H9 (cell line): ENCODE results near the gene AKT1S1. TPM values are rescaled to one million over a fixed set of nuclear protein-coding genes. Genes with fewer than 3 reads are reported as not detected.
A peak's percentile ranks its signal among the peaks of the same experiment; 100 is the strongest.

Experiments
- DNase-seq: peaks from one replicate; pipeline ENCODE4 v3.0.0-alpha.2; 2017
- H2AFZ ChIP-seq: one replicate; pipeline ENCODE4 v1.6.1; 2013; ENCODE audit warnings: mild to moderate bottlenecking, low read length, control low read depth, moderate library complexity
- H2AK5ac ChIP-seq: 2 replicates; pipeline ENCODE4 v1.6.1; 2013; ENCODE audit warnings: low read length, control low read depth, mixed read lengths; ENCODE audit not compliant: insufficient read length
- H2BK120ac ChIP-seq: one replicate; pipeline ENCODE4 v1.6.1; 2013; ENCODE audit warnings: low read depth, mild to moderate bottlenecking, low read length, control low read depth, inconsistent platforms; ENCODE audit not compliant: poor library complexity, severe bottlenecking
- H2BK12ac ChIP-seq: 2 replicates; pipeline ENCODE4 v1.6.1; 2013; ENCODE audit warnings: low read length, control low read depth, mixed read lengths, low read depth; ENCODE audit not compliant: insufficient read length
- H2BK15ac ChIP-seq: 2 replicates; pipeline ENCODE4 v1.6.1; 2013; ENCODE audit warnings: low read depth, low read length, control low read depth
- H2BK20ac ChIP-seq: one replicate; pipeline ENCODE4 v1.6.1; 2013; ENCODE audit warnings: low read depth, mild to moderate bottlenecking, low read length, control low read depth, inconsistent platforms; ENCODE audit not compliant: poor library complexity, severe bottlenecking
- H2BK5ac ChIP-seq: 2 replicates; pipeline ENCODE4 v1.6.1; 2013; ENCODE audit warnings: low read length, control low read depth, mixed read lengths; ENCODE audit not compliant: insufficient read length
- H3K14ac ChIP-seq: 2 replicates; pipeline ENCODE4 v1.6.1; 2013; ENCODE audit warnings: low read length, control low read depth; ENCODE audit not compliant: insufficient read depth
- H3K18ac ChIP-seq: 2 replicates; pipeline ENCODE4 v1.6.1; 2013; ENCODE audit warnings: low read depth, mild to moderate bottlenecking, mixed read lengths, low read length, control low read depth; ENCODE audit not compliant: insufficient read length
- H3K23ac ChIP-seq: 2 replicates; pipeline ENCODE4 v1.6.1; 2013; ENCODE audit warnings: low read length, control low read depth, mixed read lengths, low read depth; ENCODE audit not compliant: insufficient read length
- H3K23me2 ChIP-seq: 2 replicates; pipeline ENCODE4 v1.6.1; 2013; ENCODE audit warnings: low read depth, mild to moderate bottlenecking, mixed read lengths, low read length, control low read depth; ENCODE audit not compliant: insufficient read length, poor library complexity, severe bottlenecking
- H3K27ac ChIP-seq: 2 replicates; pipeline ENCODE4 v1.5.1; 2013; ENCODE audit warnings: low read length, control low read depth, mixed read lengths, low read depth; ENCODE audit not compliant: insufficient read length
- H3K27me3 ChIP-seq: 2 replicates; pipeline ENCODE4 v1.6.1; 2013; ENCODE audit warnings: low read length, control low read depth, inconsistent platforms; ENCODE audit not compliant: insufficient read depth
- H3K4ac ChIP-seq: 2 replicates; pipeline ENCODE4 v1.6.1; 2013; ENCODE audit warnings: low read depth, mild to moderate bottlenecking, control low read depth, inconsistent platforms, low read length, moderate library complexity
- H3K4me1 ChIP-seq: 2 replicates; pipeline ENCODE4 v1.6.1; 2013; ENCODE audit warnings: low read length, control low read depth, inconsistent platforms; ENCODE audit not compliant: insufficient read depth
- H3K4me2 ChIP-seq: 2 replicates; pipeline ENCODE4 v1.6.1; 2013; ENCODE audit warnings: low read length, control low read depth, mixed read lengths; ENCODE audit not compliant: insufficient read length, insufficient read depth
- H3K56ac ChIP-seq: 2 replicates; pipeline ENCODE4 v1.6.1; 2013; ENCODE audit warnings: low read depth, mild to moderate bottlenecking, mixed read lengths, low read length, control low read depth; ENCODE audit not compliant: insufficient read length
- H3K79me1 ChIP-seq: 2 replicates; pipeline ENCODE4 v1.6.1; 2013; ENCODE audit warnings: low read depth, mild to moderate bottlenecking, moderate library complexity, low read length, control low read depth, inconsistent platforms; ENCODE audit not compliant: insufficient read depth, poor library complexity, severe bottlenecking
- H3K79me2 ChIP-seq: 2 replicates; pipeline ENCODE4 v1.6.1; 2013; ENCODE audit warnings: low read length, control low read depth, inconsistent platforms; ENCODE audit not compliant: insufficient read depth
- H3K9ac ChIP-seq: 2 replicates; pipeline ENCODE4 v1.6.1; 2013; ENCODE audit warnings: low read length, control low read depth, mixed read lengths; ENCODE audit not compliant: insufficient read length; ENCODE audit errors: extremely low read depth
- H3K9me3 ChIP-seq: one replicate; pipeline ENCODE4 v1.6.1; 2013; ENCODE audit warnings: low read depth, low read length, inconsistent platforms; ENCODE audit not compliant: control insufficient read depth
- H3T11ph ChIP-seq: one replicate; pipeline ENCODE4 v1.6.1; 2013; ENCODE audit warnings: mild to moderate bottlenecking, low read length, control low read depth, inconsistent platforms
- H4K20me1 ChIP-seq: one replicate; pipeline ENCODE4 v1.6.1; 2013; ENCODE audit not compliant: control insufficient read depth, insufficient read length, insufficient read depth
- H4K5ac ChIP-seq: 2 replicates; pipeline ENCODE4 v1.6.1; 2013; ENCODE audit warnings: low read depth, mild to moderate bottlenecking, mixed read lengths, low read length, control low read depth; ENCODE audit not compliant: insufficient read length
- H4K8ac ChIP-seq: replicated peaks from 2 replicates; pipeline ENCODE4 v1.6.1; 2013; ENCODE audit warnings: low read length, control low read depth, mixed read lengths, low read depth; ENCODE audit not compliant: insufficient read length
- H4K91ac ChIP-seq: 2 replicates; pipeline ENCODE4 v1.6.1; 2013; ENCODE audit warnings: low read depth, mild to moderate bottlenecking, moderate library complexity, mixed read lengths, low read length, control low read depth; ENCODE audit not compliant: insufficient read length
- H3K27ac Mint-ChIP-seq, 3 experiments: 2 replicates in 2 of 3; 3 replicates in 1 of 3; pipeline ENCODE4 v1.8.0; 2020 to 2021; ENCODE audit warnings: mixed read lengths in 3 of 3, mild to moderate bottlenecking in 1 of 3, moderate library complexity in 1 of 3
- H3K27me3 Mint-ChIP-seq: 2 replicates; pipeline ENCODE4 v1.8.0; 2021; ENCODE audit warnings: low read depth, mild to moderate bottlenecking, moderate library complexity, mixed read lengths
- H3K36me3 Mint-ChIP-seq, 3 experiments: 2 replicates in 2 of 3; 3 replicates in 1 of 3; pipeline ENCODE4 v1.8.0; 2020 to 2021; ENCODE audit warnings: low read depth in 3 of 3, mixed read lengths in 3 of 3; ENCODE audit not compliant: insufficient read depth in 1 of 3
- H3K4me1 Mint-ChIP-seq, 2 experiments: 2 replicates each; pipeline ENCODE4 v1.8.0; 2020; ENCODE audit warnings: mixed read lengths in 2 of 2
- H3K4me3 Mint-ChIP-seq, 2 experiments: 2 replicates in 1 of 2; 3 replicates in 1 of 2; pipeline ENCODE4 v1.8.0; 2020 to 2021; ENCODE audit warnings: mild to moderate bottlenecking in 2 of 2, mixed read lengths in 2 of 2, moderate library complexity in 1 of 2
- H3K9me3 Mint-ChIP-seq, 2 experiments: 2 replicates in 1 of 2; 3 replicates in 1 of 2; pipeline ENCODE4 v1.8.0; 2020; ENCODE audit warnings: mild to moderate bottlenecking in 2 of 2, mixed read lengths in 2 of 2, moderate library complexity in 1 of 2
- WGBS: extraction: QIAGEN DNeasy Blood & Tissue Kit; methylation state at CpG from one replicate; pipeline ENCODE4 v1.1.7; 2013; ENCODE audit warnings: missing lambda C conversion rate, low lambda C conversion rate, mixed read lengths; ENCODE audit not compliant: insufficient read length; ENCODE audit errors: extremely low coverage; 5-methylcytosine and 5-hydroxymethylcytosine counted together
- total RNA-seq: library from RNA; stranded (reverse); gene quantifications from 2 replicates; pipeline ENCODE4 v1.2.1, GENCODE V29; 2021
- TF ChIP-seq, protein P1 (sequence below): fragments of 200-600 bp; sonication (generic); conservative IDR thresholded peaks from 3 replicates; pipeline ENCODE4 v1.8.0; 2021; ENCODE audit warnings: antibody characterized with exemption, mild to moderate bottlenecking

Gene AKT1S1
- total RNA-seq, 1 experiment from 2014 or later, result 43.5 TPM

GRCh38 chr19:49869009-49869483, 8.1 kb downstream of the AKT1S1 start:
- Mint-ChIP-seq H3K27me3 (no peaks in the 10 kb centered on the region), H3K4me3 (no peak overlapping the region), H3K4me1 (peaks cover 20 to 29% of the 10 kb centered on the region in 2 experiments), H3K27ac (no peak overlapping the region; a peak in 1 of 7 replicates), H3K9me3 (no peaks in the 10 kb centered on the region), H3K36me3 (peaks cover 18 to 33% (median 19%) of the 10 kb centered on the region in 3 experiments; a peak in 6 of 7 replicates)
- Histone ChIP-seq H3K79me1 (peaks cover 5% of the 10 kb centered on the region), H3K14ac (no peak overlapping the region), H3K56ac (no peak overlapping the region), H2AFZ (no peak overlapping the region), H4K8ac (no peak overlapping the region), H4K5ac (no peak overlapping the region), H2BK12ac (no peak overlapping the region), H2BK5ac (no peak overlapping the region), H2BK120ac (no peak overlapping the region), H2BK20ac (no peak overlapping the region), H3K4ac (no peak overlapping the region), H3K4me2 (peak overlapping the region; percentile 40), H3K27ac (no peak overlapping the region), H4K91ac (no peak overlapping the region), H3K23ac (no peak overlapping the region), H3K79me2 (no peaks in the 10 kb centered on the region; the same call in 1 of the 2 replicates), H2BK15ac (no peak overlapping the region), H3K9me3 (no peaks in the 10 kb centered on the region), H3K4me1 (peaks cover 2% of the 10 kb centered on the region; the same call in 1 of the 2 replicates), H3K27me3 (no peaks in the 10 kb centered on the region), H3T11ph (no peak overlapping the region), H3K18ac (no peak overlapping the region), H2AK5ac (no peak overlapping the region), H3K23me2 (peaks cover 15% of the 10 kb centered on the region), H3K9ac (no peak overlapping the region), H4K20me1 (no peaks in the 10 kb centered on the region)
- WGBS, result no CpG with 5 or more reads among the region's 15 CpGs
- DNase-seq, result no peak
- TF ChIP-seq, protein P1, sequence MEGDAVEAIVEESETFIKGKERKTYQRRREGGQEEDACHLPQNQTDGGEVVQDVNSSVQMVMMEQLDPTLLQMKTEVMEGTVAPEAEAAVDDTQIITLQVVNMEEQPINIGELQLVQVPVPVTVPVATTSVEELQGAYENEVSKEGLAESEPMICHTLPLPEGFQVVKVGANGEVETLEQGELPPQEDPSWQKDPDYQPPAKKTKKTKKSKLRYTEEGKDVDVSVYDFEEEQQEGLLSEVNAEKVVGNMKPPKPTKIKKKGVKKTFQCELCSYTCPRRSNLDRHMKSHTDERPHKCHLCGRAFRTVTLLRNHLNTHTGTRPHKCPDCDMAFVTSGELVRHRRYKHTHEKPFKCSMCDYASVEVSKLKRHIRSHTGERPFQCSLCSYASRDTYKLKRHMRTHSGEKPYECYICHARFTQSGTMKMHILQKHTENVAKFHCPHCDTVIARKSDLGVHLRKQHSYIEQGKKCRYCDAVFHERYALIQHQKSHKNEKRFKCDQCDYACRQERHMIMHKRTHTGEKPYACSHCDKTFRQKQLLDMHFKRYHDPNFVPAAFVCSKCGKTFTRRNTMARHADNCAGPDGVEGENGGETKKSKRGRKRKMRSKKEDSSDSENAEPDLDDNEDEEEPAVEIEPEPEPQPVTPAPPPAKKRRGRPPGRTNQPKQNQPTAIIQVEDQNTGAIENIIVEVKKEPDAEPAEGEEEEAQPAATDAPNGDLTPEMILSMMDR, result no peak
